GM13977 (cell line): ENCODE data around the gene TENM3.

Experiments
- DNase-seq: peaks from one replicate; pipeline ENCODE4 v3.0.0; 2012; ENCODE audit warnings: low spot score
- CTCF ChIP-seq: IDR thresholded peaks from 2 replicates; pipeline ENCODE4 v1.5.1; 2012; ENCODE audit warnings: mild to moderate bottlenecking, control low read depth; ENCODE audit not compliant: insufficient read depth; ENCODE audit errors: extremely low read depth, missing control alignments
- in situ Hi-C: fragments of 300-500 bp; cut with MboI; formaldehyde crosslinking; loops from one replicate; pipeline ENCODE4 v1.12.0; 2022; ENCODE audit warnings: low sequenced_read_pairs, low pct_unique_long_range_greater_than_20kb, mixed read lengths, inconsistent platforms; ENCODE audit not compliant: unreplicated experiment

The TENM3 gene

GRCh38 chr4:182756161-182756690 is 513.0 kb downstream of the TENM3 start:
- in situ Hi-C loops = no loop called here
- TF ChIP-seq CTCF = no peak
- DNase-seq = no peak

- in situ Hi-C loops = no loop called here
- TF ChIP-seq CTCF = no peak
- DNase-seq = no peak
Measured at GRCh38 chr4:182758273-182758672, 515.1 kb downstream of the TENM3 start.

- DNase-seq = no peak
- no peak for TF ChIP-seq CTCF
- in situ Hi-C loops = no loop called here
Measured at GRCh38 chr4:182760551-182761043, 517.4 kb downstream of the TENM3 start.

GRCh38 chr4:182764137-182764536 is 520.9 kb downstream of the TENM3 start:
- no peak for DNase-seq
- in situ Hi-C loops = no loop called here
- no peak for TF ChIP-seq CTCF

- no peak for DNase-seq
- in situ Hi-C loops = no loop called here
- TF ChIP-seq CTCF = no peak
Measured at GRCh38 chr4:182764642-182765041, 521.4 kb downstream of the TENM3 start.

- peak; percentile 1 for DNase-seq
- in situ Hi-C loops = no loop called here
- TF ChIP-seq CTCF = no peak
Measured at GRCh38 chr4:182765987-182766856, 523.0 kb downstream of the TENM3 start.
